NCI-H2029 (cell line): ENCODE data around the gene SLC13A3.

Experiments used
- DNase-seq: peaks from one replicate; lab custom pipeline; 2025; lab: John Stamatoyannopoulos, UW

The SLC13A3 gene

DNA sequence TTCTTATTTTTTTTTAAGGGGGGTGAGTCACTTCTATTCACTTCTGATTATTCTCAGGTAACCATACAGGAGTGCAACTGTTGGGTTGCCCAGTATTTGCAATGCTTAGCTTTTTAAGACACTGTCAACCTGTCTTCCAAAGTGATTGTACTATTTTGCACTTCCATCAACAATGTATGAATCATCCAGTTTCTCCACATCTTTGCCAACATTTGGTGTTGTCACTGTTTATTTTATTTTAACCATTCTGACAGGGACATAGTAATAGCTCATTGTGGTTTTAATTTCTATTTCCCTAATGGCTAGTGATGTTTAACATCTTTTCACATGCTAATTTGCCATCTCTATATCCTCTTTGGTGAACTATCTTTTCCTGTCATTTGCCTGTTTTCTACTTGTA, 1.4 kb upstream of the SLC13A3 start:
- DNase-seq: no peak

DNA sequence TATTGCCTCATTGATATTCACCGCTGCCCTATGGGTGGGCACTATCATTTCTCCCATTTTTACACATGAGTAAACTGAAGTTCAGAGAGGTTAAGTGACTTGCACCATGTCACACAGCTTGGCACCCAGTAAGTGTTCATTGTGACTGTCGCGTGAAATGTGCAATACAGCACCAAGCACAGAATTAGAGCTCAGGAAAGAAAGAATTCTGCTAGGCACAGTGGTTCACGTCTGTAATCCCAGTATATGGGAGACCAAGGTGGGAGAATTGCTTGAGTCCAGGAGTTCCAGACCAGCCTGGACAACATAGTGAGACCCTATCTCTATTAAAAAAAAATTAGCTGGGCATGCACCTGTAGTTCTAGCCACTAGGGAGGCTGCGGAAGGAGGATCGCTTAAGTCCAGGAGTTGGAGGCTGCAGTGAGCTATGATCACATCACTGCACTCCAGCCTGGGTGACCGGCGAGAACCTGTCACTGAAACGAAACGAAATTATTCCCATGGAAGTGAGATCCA, 626 bp downstream of the SLC13A3 start:
- DNase-seq: no peak

DNA sequence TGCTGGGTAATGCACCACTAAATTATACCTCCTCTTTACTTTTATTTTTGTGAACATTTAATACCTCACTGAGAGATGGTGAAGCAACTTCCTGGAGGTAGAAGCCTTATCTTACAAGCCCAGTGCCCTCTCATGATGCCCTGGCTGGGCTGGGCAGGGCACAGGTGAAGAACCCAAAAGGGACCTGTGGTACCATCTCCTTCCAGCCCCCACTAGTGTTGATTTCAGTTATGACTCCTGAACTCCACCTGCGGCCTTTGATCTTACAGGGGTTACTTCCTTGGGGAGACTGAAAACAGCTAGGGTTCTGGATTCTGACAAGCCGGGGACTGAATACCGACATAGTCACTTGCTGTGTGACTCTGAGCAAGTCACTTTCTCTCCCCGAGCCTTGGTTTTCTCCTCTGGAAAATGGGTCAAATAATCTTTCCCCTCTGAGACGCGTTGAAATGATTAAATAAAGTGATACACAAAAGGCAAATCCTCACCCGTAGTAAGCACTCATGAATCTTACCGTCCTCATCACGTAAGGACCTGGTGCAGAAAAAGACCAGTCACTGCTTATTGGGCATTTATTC, 1.2 kb downstream of the SLC13A3 start:
- no peak for DNase-seq

DNA sequence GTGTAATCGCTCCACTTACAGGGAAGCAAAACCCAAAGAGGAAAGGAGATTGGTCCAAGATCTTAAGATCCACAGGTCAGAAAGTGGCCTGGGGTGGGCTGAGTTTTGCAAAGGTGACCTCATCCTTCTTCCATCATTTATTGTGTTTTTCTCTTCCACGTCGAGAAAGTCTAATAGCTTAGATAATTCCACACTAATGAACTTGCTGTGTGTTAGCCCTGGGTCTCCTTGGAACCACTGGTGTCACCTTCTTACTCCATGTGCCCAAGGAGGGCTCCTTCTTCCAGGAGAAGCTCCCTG, 1.7 kb downstream of the SLC13A3 start:
- DNase-seq: no peak

GRCh38 chr20:46648903-46649649, 2.2 kb downstream of the SLC13A3 start:
- no peak for DNase-seq

GRCh38 chr20:46647469-46647868, 3.8 kb downstream of the SLC13A3 start:
- no peak for DNase-seq

- no peak for DNase-seq
These were observed 4.4 kb downstream of the SLC13A3 start for GRCh38 chr20:46646659-46647380.

- no peak for DNase-seq
These were observed 5.1 kb downstream of the SLC13A3 start for GRCh38 chr20:46646122-46646521.

- no peak for DNase-seq
These were observed 6.5 kb downstream of the SLC13A3 start for GRCh38 chr20:46644733-46645132.

DNA sequence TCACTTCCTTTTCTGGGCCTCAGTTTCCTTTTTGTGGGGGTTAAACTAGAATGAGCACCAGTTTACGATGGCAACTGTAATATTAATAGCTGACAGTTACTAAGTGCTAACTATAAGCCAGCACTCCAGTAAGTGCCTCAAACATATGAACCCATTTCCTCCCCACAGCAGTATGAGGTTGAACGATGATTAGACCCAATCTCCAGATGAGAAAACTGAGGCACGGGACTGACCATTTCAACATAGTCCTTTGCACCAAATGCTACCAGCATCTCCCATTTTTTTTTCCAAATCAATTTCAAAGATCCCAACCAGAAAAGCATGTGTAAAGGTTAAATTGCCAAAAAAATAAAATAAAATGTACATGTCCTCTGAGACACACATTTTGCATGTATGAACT, 7.1 kb downstream of the SLC13A3 start:
- no peak for DNase-seq

GRCh38 chr20:46642969-46643343, 8.3 kb downstream of the SLC13A3 start:
- no peak for DNase-seq

- DNase-seq: no peak
These were observed 8.8 kb downstream of the SLC13A3 start for GRCh38 chr20:46642265-46642968.

DNA sequence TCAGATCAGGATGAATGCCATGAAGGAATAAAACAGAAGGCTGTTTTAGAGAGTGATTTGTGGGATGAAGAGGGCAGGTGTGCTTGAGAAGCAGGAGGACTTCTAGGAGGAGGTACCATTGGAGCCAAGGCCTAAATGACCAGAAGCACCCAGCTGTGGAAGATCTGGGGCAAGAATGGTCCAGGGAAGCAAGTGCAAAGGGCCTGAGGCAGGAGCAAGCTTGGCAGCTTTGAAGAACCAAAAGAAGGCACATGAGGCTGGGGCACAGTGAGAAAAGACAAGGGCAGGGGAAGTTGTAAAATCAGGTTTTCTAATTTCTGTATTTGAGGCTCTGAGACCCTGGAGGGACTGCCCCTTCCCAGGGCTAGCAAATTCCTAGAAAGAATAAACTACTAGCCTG, 9.8 kb downstream of the SLC13A3 start:
- no peak for DNase-seq

GRCh38 chr20:46640536-46641311, 10.5 kb downstream of the SLC13A3 start:
- peak; percentile 20 for DNase-seq

GRCh38 chr20:46640044-46640443, 11.2 kb downstream of the SLC13A3 start:
- no peak for DNase-seq

DNA sequence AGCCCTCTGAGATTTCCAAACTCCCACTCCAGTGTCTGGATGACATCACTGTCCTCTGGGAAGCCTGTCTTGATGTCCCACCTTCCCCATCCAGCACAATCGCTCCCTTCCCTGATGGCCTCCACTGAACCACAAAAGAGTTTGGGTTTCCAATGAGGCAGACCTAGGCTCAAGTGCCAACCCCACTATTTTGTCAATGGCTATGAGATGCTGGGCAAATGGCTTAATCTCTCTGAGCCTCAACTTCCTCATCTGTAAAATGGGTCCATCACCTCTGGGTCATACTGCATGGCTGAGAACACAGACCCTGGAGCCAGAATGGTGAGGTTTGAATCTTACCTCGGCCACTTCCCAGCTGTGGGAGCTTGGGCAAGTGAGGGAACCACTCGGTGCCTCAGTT, 11.7 kb downstream of the SLC13A3 start:
- no peak for DNase-seq

- DNase-seq: no peak
These were observed 12.4 kb downstream of the SLC13A3 start for GRCh38 chr20:46638898-46639274.

DNA sequence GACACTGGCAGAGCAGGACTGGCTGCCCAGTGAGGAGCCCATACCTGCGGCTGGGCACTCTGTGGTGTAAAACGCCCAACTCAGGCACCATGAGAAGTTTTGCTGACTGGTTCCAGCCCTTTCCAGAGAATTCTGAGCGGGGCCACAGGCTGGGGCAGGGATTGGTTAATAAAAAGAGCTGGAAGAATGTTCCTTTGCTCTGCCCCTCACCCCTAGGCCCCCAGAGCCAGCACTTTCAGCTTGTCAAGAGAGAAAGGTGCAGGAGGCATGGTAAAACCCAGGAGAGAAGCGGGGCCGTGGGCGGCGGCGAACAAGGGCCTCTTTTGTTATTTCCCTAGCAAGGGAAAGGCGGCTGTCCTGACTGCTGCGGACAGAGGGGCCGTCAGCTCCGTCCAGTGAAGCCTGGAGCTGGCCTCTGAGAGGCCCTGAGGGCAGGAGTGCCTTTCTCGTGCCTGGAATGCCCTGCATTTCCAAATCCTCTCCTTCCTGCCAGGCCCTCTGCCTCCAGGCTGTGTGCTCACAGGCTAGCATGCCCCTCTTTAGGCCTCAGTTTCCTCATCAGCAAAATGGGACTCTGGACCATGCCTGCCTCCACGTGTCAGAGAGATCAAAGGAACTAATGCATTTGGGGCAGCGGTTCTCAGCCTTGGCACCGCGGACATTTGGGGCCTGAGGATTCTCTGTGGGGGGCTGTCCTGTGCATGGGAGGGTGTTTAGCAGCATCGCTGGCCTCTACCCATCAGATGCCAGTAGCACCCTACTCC, 12.9 kb downstream of the SLC13A3 start:
- DNase-seq: no peak

- DNase-seq: no peak
These were observed 13.7 kb downstream of the SLC13A3 start for GRCh38 chr20:46637427-46638133.

DNA sequence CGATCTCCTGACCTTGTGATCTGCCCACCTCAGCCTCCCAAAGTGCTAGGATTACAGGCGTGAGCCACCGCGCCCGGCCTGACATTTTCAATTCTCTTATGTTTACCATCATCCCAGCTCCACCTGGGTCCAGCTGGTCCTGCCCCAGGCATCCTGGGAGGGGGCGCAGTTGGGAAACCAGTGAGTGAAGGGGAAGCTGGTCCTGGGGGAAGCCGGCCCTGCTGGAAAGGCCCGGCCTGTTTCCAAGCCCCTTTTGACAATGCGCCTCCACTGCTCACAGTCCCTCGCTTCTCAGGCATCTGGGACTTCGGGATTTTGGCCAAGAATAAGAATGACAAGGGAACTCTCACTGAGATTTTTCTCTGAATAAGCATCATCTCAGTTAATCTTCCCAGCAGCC, 14.2 kb downstream of the SLC13A3 start:
- no peak for DNase-seq

DNA sequence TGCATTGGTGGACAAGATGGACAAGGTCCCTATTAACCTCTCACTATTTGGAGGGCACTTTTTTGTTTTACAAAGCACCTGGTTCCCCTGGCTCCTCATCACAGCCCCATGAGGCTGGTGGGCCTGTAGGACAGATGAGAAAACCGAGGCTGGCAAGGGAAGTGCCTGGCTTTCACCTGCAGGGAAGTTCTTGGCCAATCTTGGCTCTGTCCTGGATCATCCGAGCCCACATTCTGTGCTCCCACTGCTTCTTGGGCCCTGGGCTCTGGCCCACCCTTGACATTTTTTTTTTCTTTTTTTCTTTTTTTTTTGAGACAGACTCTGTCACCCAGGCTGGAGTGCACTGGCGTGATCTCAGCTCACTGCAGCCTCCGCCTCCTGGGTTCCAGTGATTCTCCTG, 14.7 kb downstream of the SLC13A3 start:
- DNase-seq: no peak
